ENCODE results near the gene PTP4A2.

- no peak for TF ChIP-seq CTCF (IDR thresholded peaks at IDR 0.05)
- TF ChIP-seq POLR2A (IDR thresholded peaks at IDR 0.05), result no peak
- no peak for TF ChIP-seq POLR2AphosphoS5 (IDR thresholded peaks at IDR 0.05)
These were observed 35.7 kb downstream of the PTP4A2 start for GRCh38 chr1:31902510-31902860.
